Ishikawa (cell line): ENCODE data around the gene PUS3.

Source experiments
- CEBPB ChIP-seq: IDR thresholded peaks from 2 replicates; pipeline ENCODE4 v1.6.1; 2012
- CREB1 ChIP-seq: IDR thresholded peaks from 2 replicates; pipeline ENCODE4 v1.6.1; 2012; ENCODE audit warnings: low read depth
- EGR1 ChIP-seq: IDR thresholded peaks from 2 replicates; pipeline ENCODE4 v1.6.1; 2012
- EP300 ChIP-seq: IDR thresholded peaks from 2 replicates; pipeline ENCODE4 v1.6.1; 2012; ENCODE audit warnings: borderline replicate concordance
- FOXM1 ChIP-seq: IDR thresholded peaks from 2 replicates; pipeline ENCODE4 v1.6.1; 2012; ENCODE audit warnings: low read depth, borderline replicate concordance
- NFIC ChIP-seq: IDR thresholded peaks from 2 replicates; pipeline ENCODE4 v1.6.1; 2012
- RAD21 ChIP-seq: IDR thresholded peaks from 2 replicates; pipeline ENCODE4 v1.6.1; 2012; ENCODE audit warnings: low read depth
- TAF1 ChIP-seq: IDR thresholded peaks from 2 replicates; pipeline ENCODE4 v1.6.1; 2012; ENCODE audit warnings: low read depth, mild to moderate bottlenecking
- TCF12 ChIP-seq: IDR thresholded peaks from 2 replicates; pipeline ENCODE4 v1.6.1; 2012; ENCODE audit warnings: low read depth
- TEAD4 ChIP-seq: IDR thresholded peaks from 2 replicates; pipeline ENCODE4 v1.6.1; 2012
- YY1 ChIP-seq: IDR thresholded peaks from 2 replicates; pipeline ENCODE4 v1.6.1; 2012; ENCODE audit warnings: low read depth
- ZBTB7A ChIP-seq: IDR thresholded peaks from 2 replicates; pipeline ENCODE4 v1.6.1; 2012; ENCODE audit warnings: low read depth
- TF ChIP-seq, protein P1 (sequence below): IDR thresholded peaks from 2 replicates; pipeline ENCODE4 v1.6.1; 2012
- TF ChIP-seq, protein P2 (sequence below): IDR thresholded peaks from 2 replicates; pipeline ENCODE4 v1.6.1; 2012
- TF ChIP-seq, protein P3 (sequence below): IDR thresholded peaks from 2 replicates; pipeline ENCODE4 v1.6.1; 2012; ENCODE audit warnings: low read depth, mild to moderate bottlenecking

PUS3 gene

DNA sequence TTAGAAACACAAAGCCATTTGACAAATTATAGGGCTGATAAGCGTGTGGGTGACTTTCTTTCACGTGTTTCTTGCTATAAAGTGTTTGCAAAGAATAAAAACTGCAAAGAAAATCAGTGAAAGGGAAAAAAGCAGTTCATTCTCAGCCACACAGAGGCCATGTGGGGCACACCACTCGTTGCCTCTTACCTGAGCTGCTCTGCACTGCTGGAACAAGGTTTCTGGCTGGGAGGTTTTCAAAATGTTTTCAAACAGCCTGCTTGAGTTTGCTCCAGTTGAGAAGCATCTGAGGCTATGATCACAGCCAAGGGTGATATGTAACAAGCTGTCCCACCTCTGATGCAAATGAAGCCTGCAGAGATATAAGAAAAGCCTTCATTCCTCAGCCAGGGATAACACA lies 28.1 kb upstream of the PUS3 start:
- no peak for TF ChIP-seq TCF12
- TF ChIP-seq, protein P1, sequence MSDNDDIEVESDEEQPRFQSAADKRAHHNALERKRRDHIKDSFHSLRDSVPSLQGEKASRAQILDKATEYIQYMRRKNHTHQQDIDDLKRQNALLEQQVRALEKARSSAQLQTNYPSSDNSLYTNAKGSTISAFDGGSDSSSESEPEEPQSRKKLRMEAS, result no peak
- TF ChIP-seq, protein P2, sequence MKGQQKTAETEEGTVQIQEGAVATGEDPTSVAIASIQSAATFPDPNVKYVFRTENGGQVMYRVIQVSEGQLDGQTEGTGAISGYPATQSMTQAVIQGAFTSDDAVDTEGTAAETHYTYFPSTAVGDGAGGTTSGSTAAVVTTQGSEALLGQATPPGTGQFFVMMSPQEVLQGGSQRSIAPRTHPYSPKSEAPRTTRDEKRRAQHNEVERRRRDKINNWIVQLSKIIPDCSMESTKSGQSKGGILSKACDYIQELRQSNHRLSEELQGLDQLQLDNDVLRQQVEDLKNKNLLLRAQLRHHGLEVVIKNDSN, result no peak
- TF ChIP-seq TAF1, result no peak
- TF ChIP-seq FOXM1, result no peak
- TF ChIP-seq NFIC, result no peak
- no peak for TF ChIP-seq CEBPB
- TF ChIP-seq YY1, result no peak
- no peak for TF ChIP-seq RAD21

DNA sequence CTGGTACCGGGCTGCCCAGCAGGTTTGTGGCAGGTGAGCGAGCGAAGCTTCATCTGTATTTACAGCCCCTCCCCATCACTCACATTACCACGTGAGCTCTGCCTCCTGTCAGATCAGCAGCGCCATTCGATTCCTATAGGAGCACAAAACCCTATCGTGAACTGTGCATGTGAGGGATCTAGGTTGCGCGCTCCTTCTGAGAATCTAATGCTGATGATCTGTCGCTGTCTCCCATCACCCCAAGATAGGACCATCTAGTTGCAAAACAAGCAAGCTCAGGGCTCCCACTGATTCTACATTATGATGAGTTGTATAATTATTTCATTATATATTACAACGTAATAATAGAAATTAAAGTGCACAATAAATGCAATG lies 27.1 kb upstream of the PUS3 start:
- TF ChIP-seq ZBTB7A, result no peak
- TF ChIP-seq, protein P3, sequence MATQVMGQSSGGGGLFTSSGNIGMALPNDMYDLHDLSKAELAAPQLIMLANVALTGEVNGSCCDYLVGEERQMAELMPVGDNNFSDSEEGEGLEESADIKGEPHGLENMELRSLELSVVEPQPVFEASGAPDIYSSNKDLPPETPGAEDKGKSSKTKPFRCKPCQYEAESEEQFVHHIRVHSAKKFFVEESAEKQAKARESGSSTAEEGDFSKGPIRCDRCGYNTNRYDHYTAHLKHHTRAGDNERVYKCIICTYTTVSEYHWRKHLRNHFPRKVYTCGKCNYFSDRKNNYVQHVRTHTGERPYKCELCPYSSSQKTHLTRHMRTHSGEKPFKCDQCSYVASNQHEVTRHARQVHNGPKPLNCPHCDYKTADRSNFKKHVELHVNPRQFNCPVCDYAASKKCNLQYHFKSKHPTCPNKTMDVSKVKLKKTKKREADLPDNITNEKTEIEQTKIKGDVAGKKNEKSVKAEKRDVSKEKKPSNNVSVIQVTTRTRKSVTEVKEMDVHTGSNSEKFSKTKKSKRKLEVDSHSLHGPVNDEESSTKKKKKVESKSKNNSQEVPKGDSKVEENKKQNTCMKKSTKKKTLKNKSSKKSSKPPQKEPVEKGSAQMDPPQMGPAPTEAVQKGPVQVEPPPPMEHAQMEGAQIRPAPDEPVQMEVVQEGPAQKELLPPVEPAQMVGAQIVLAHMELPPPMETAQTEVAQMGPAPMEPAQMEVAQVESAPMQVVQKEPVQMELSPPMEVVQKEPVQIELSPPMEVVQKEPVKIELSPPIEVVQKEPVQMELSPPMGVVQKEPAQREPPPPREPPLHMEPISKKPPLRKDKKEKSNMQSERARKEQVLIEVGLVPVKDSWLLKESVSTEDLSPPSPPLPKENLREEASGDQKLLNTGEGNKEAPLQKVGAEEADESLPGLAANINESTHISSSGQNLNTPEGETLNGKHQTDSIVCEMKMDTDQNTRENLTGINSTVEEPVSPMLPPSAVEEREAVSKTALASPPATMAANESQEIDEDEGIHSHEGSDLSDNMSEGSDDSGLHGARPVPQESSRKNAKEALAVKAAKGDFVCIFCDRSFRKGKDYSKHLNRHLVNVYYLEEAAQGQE, result no peak
- no peak for TF ChIP-seq FOXM1
- TF ChIP-seq CREB1, result no peak
- TF ChIP-seq EGR1, result no peak
- no peak for TF ChIP-seq RAD21
- TF ChIP-seq EP300, result no peak
- no peak for TF ChIP-seq TAF1
- no peak for TF ChIP-seq NFIC
- no peak for TF ChIP-seq YY1
- TF ChIP-seq, protein P1, result no peak
- no peak for TF ChIP-seq TEAD4
- TF ChIP-seq, protein P2, result no peak
- TF ChIP-seq TCF12, result no peak
- no peak for TF ChIP-seq CEBPB

DNA sequence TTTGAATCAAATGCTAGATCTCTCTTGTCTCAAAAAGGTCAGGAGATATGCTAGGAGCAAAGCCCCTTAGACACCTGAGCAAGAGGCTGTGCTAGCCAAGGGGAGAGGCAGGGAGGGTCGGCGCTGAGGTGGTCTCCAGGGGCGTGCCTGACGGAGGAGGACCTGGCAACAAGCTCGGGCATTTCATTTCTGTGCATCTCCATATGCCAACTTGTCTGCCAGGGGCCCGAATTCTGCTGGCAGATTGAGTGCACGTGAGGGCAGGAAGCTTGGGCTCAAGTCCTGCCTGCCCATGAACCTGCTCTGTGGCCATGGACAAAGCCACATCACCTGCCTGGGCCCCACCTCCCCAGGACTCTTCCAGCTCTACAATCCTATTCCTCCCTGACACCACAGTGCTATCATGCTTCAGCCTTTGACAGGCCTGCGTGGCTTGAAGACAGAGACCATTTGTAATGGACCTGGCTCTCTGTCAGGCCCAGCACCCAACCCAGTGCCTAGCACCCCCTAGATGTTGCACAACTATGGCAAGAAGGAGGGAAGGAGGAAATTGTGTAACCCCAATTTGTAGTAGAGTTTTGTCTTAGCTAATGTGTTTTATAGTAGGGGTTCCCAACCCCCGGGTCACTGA lies 26.6 kb upstream of the PUS3 start:
- no peak for TF ChIP-seq TCF12
- TF ChIP-seq CEBPB, result no peak
- no peak for TF ChIP-seq TEAD4
- no peak for TF ChIP-seq YY1
- no peak for TF ChIP-seq RAD21
- TF ChIP-seq, protein P3, result no peak
- TF ChIP-seq, protein P2, result no peak
- TF ChIP-seq EGR1, result no peak
- no peak for TF ChIP-seq CREB1
- TF ChIP-seq, protein P1, result no peak
- no peak for TF ChIP-seq EP300
- no peak for TF ChIP-seq FOXM1
- TF ChIP-seq ZBTB7A, result no peak
- no peak for TF ChIP-seq TAF1
- no peak for TF ChIP-seq NFIC

DNA sequence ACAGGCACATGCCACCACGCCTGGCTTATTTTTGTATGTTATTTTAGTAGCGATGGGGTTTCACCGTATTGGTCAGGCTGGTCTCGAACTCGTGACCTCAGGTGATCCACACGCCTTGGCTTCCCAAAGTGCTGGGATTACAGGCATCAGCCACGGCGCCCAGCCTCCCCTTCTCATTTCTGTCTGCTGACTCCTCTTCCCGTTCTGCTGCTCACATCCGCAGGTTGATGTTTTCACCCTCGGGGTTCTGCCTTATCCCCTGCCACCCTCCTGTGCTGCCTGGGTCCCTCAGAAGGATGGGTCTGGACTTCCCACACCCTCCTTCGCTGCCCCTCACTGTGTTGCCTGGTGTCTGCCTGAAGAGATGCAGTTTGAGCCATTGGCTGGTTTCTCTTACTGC lies 23.7 kb upstream of the PUS3 start:
- TF ChIP-seq RAD21, result no peak

DNA sequence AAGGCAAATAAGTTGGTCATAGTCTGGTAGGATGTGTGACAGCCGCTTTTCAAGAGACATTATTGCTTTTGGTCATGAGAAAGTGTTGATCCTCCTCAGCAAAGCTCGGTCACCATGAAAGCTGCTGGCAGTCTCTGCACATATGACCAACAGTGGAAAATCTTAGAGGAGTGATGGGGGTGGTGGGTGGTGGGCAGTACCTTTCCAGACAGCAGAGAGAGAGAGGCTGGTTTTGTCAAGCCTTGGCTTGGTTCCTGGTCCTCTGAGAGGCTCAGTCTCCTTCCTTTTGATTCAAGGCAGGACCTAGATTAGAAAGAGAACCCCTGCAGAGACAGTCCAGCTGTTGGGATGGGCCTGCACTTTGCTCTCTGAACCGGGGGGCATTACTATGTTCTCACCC lies 22.8 kb upstream of the PUS3 start:
- TF ChIP-seq FOXM1 (no peak), EP300 (no peak), EGR1 (no peak), TCF12 (no peak), CREB1 (no peak), ZBTB7A (no peak), TEAD4 (no peak), CEBPB (no peak), TAF1 (no peak), RAD21 (no peak), NFIC (no peak)
- TF ChIP-seq, protein P3, result no peak
- TF ChIP-seq, protein P2, result no peak
- TF ChIP-seq, protein P1, result no peak
